ENCODE results near the gene MCTP2. TPM values are rescaled to one million over a fixed set of nuclear protein-coding genes. Genes with fewer than 3 reads are reported as not detected.

Gene MCTP2
- total and polyA plus RNA-seq, 2 donors (not counting 1 experiment from before 2014, with no cell fraction given) = 38.3 to 64.8 TPM

GRCh38 chr15:94322141-94322540 is 90.8 kb downstream of the MCTP2 start:
- TF ChIP-seq CTCF (IDR thresholded peaks at IDR 0.05) (no peak), EZH2 (IDR thresholded peaks at IDR 0.05; ENCODE audit: borderline replicate concordance, insufficient read depth, low read depth, low read length, poor library complexity, severe bottlenecking) (no peak)
- WGBS (ENCODE audit: insufficient coverage) = no CpG with 5 or more reads among the region's 2 CpGs
- H3K27me3 Mint-ChIP-seq = no peaks in the 10 kb centered on the region
- no peaks in the 10 kb centered on the region for H3K27me3 ChIP-seq (replicated peaks in 1 of 4; ENCODE audit: control extremely low read depth in 1 of 4, control insufficient read depth in 3 of 4, insufficient read depth in 4 of 4, low read length in 3 of 4)
- CTCF ChIA-PET = interaction anchor here (2.2 to 9.4 kb wide), 12 partner anchors 11 to 190 kb away, joined by 6 to 511 read pairs (median 29); partner anchors contain the start of gene MCTP2
- H3K27ac Mint-ChIP-seq = no peak overlapping the region
- POLR2A ChIA-PET = no interaction called here
- peaks cover 18% of the 10 kb centered on the region for H3K4me1 Mint-ChIP-seq
- peaks cover 4 to 32% of the 10 kb centered on the region in 2 experiments for H3K36me3 ChIP-seq (replicated peaks in 1 of 2; ENCODE audit: control extremely low read depth in 1 of 2, control insufficient read depth in 1 of 2, extremely low read depth in 1 of 2, insufficient read depth in 2 of 2, low read length in 1 of 2)
- no peak overlapping the region for H3K27ac ChIP-seq (ENCODE audit: low read length in 2 of 2)
- H2AFZ ChIP-seq (ENCODE audit: insufficient read depth, low read depth, low read length, poor library complexity, severe bottlenecking) = no peak overlapping the region
- intact Hi-C loops (cut with micrococcal nuclease) = loop anchor here (5.0 kb wide), 2 partner anchors 35 to 1290 kb away; no protein-coding TSS in a partner anchor
- ATAC-seq (ENCODE audit: low read depth) (no peak), DNase-seq (no peak)
- H3K4me3 Mint-ChIP-seq = no peak overlapping the region
- no peak overlapping the region for H3K4me2 ChIP-seq (replicated peaks; ENCODE audit: low read depth, low read length, poor library complexity, severe bottlenecking)
- H3K79me2 ChIP-seq (ENCODE audit: control insufficient read depth, insufficient read depth, low read length) = peaks cover 25% of the 10 kb centered on the region
- H3K9ac ChIP-seq (ENCODE audit: low read length) = no peak overlapping the region
- no peaks in the 10 kb centered on the region for H3K9me3 ChIP-seq (ENCODE audit: control extremely low read depth in 1 of 3, control insufficient read depth in 2 of 3, insufficient read depth in 1 of 3, low read length in 2 of 3)
- H3K4me1 ChIP-seq (ENCODE audit: control insufficient read depth in 2 of 2, insufficient read depth in 2 of 2, low read length in 2 of 2) = peaks cover 3 to 8% of the 10 kb centered on the region in 2 donors
- H4K20me1 ChIP-seq (ENCODE audit: control insufficient read depth, insufficient read depth, low read length, poor library complexity, severe bottlenecking) = peaks cover 8% of the 10 kb centered on the region
- H3K4me3 ChIP-seq (ENCODE audit: control extremely low read depth in 1 of 5, extremely low read depth in 1 of 5, insufficient read depth in 1 of 5, low read depth in 2 of 5, low read length in 4 of 5) = no peak overlapping the region
- no peaks in the 10 kb centered on the region for H3K9me3 Mint-ChIP-seq (ENCODE audit: insufficient read depth)

- DNase-seq (no peak), ATAC-seq (ENCODE audit: low read depth) (no peak)
- intact Hi-C loops (cut with micrococcal nuclease) = loop anchor here (5.0 kb wide), 2 partner anchors 36 to 1291 kb away; no protein-coding TSS in a partner anchor
- Histone ChIP-seq H2AFZ (ENCODE audit: insufficient read depth, low read depth, low read length, poor library complexity, severe bottlenecking) (no peak overlapping the region), H4K20me1 (ENCODE audit: control insufficient read depth, insufficient read depth, low read length, poor library complexity, severe bottlenecking) (peaks cover 16% of the 10 kb centered on the region), H3K4me2 (replicated peaks; ENCODE audit: low read depth, low read length, poor library complexity, severe bottlenecking) (no peak overlapping the region), H3K27me3 (replicated peaks in 1 of 4; ENCODE audit: control extremely low read depth in 1 of 4, control insufficient read depth in 3 of 4, insufficient read depth in 4 of 4, low read length in 3 of 4) (no peaks in the 10 kb centered on the region), H3K4me3 (ENCODE audit: control extremely low read depth in 1 of 5, extremely low read depth in 1 of 5, insufficient read depth in 1 of 5, low read depth in 2 of 5, low read length in 4 of 5) (no peak overlapping the region), H3K4me1 (ENCODE audit: control insufficient read depth in 2 of 2, insufficient read depth in 2 of 2, low read length in 2 of 2) (peaks cover 3 to 8% of the 10 kb centered on the region in 2 donors), H3K9ac (ENCODE audit: low read length) (no peak overlapping the region), H3K9me3 (ENCODE audit: control extremely low read depth in 1 of 3, control insufficient read depth in 2 of 3, insufficient read depth in 1 of 3, low read length in 2 of 3) (no peaks in the 10 kb centered on the region), H3K36me3 (replicated peaks in 1 of 2; ENCODE audit: control extremely low read depth in 1 of 2, control insufficient read depth in 1 of 2, extremely low read depth in 1 of 2, insufficient read depth in 2 of 2, low read length in 1 of 2) (peaks cover 2 to 27% of the 10 kb centered on the region in 2 experiments), H3K79me2 (ENCODE audit: control insufficient read depth, insufficient read depth, low read length) (peaks cover 33% of the 10 kb centered on the region), H3K27ac (ENCODE audit: low read length in 2 of 2) (peak overlapping the region in 1 of 2 donors; percentile 29)
- TF ChIP-seq CTCF (IDR thresholded peaks at IDR 0.05) (no peak), EZH2 (IDR thresholded peaks at IDR 0.05; ENCODE audit: borderline replicate concordance, insufficient read depth, low read depth, low read length, poor library complexity, severe bottlenecking) (no peak)
- Mint-ChIP-seq H3K27ac (peak overlapping the region; percentile 44), H3K9me3 (ENCODE audit: insufficient read depth) (no peaks in the 10 kb centered on the region), H3K4me3 (no peak overlapping the region), H3K4me1 (peaks cover 22% of the 10 kb centered on the region), H3K27me3 (no peaks in the 10 kb centered on the region)
- POLR2A ChIA-PET = interaction anchor here (1.7 kb wide), 1 partner anchor 92 kb away, joined by 3 read pairs; no protein-coding TSS in a partner anchor
- CTCF ChIA-PET = interaction anchor here (0.7 to 9.4 kb wide), 27 partner anchors 10 to 326 kb away, joined by 4 to 511 read pairs (median 10); partner anchors contain the start of gene MCTP2
Measured at GRCh38 chr15:94323076-94323475, 91.7 kb downstream of the MCTP2 start.
